Measurements from ENCODE around the gene CRHR1.
"Not testable (repeated sequence)": the region's sequence is repeated elsewhere in the genome, so short reads cannot be mapped to it uniquely, and the experiment has no call there.

The CRHR1 gene

GRCh38 chr17:45847101-45847500 is 63.0 kb downstream of the CRHR1 start:
- DNase-seq = no peak

- DNase-seq = no peak
Observed at GRCh38 chr17:45847747-45848146, 63.6 kb downstream of the CRHR1 start.

GRCh38 chr17:45848405-45848804 is 64.3 kb downstream of the CRHR1 start:
- no peak for DNase-seq

- DNase-seq = no peak
Observed at GRCh38 chr17:45848868-45849535, 64.9 kb downstream of the CRHR1 start.

- DNase-seq = no peak
Observed at GRCh38 chr17:45849536-45849990, 65.4 kb downstream of the CRHR1 start.

- no peak for DNase-seq
Observed at GRCh38 chr17:45850011-45850410, 65.9 kb downstream of the CRHR1 start.

- DNase-seq = no peak
Observed at GRCh38 chr17:45850468-45850867, 66.3 kb downstream of the CRHR1 start.

- no peak for DNase-seq
Observed at GRCh38 chr17:45851022-45851421, 66.9 kb downstream of the CRHR1 start.

- no peak for DNase-seq
Observed at GRCh38 chr17:45851464-45851863, 67.3 kb downstream of the CRHR1 start.

- no peak for DNase-seq
Observed at GRCh38 chr17:45851873-45852272, 67.8 kb downstream of the CRHR1 start.

GRCh38 chr17:45852535-45853297 is 68.6 kb downstream of the CRHR1 start:
- peak; percentile 47 for DNase-seq

GRCh38 chr17:45854209-45854608 is 70.1 kb downstream of the CRHR1 start:
- no peak for DNase-seq

GRCh38 chr17:45855691-45856336 is 71.7 kb downstream of the CRHR1 start:
- DNase-seq = no peak

- no peak for DNase-seq
Observed at GRCh38 chr17:45857977-45858708, 74.0 kb downstream of the CRHR1 start.

GRCh38 chr17:45861165-45861564 is 77.0 kb downstream of the CRHR1 start:
- DNase-seq = no peak

- not testable (repeated sequence) for DNase-seq
Observed at GRCh38 chr17:45862127-45862526, 78.0 kb downstream of the CRHR1 start.

GRCh38 chr17:45863857-45864654 is 79.9 kb downstream of the CRHR1 start:
- no peak for DNase-seq

- DNase-seq = no peak
Observed at GRCh38 chr17:45867171-45867570, 83.1 kb downstream of the CRHR1 start.

GRCh38 chr17:45867702-45868101 is 83.6 kb downstream of the CRHR1 start:
- no peak for DNase-seq

GRCh38 chr17:45868276-45868675 is 84.2 kb downstream of the CRHR1 start:
- DNase-seq = no peak

GRCh38 chr17:45869676-45870341 is 85.7 kb downstream of the CRHR1 start:
- DNase-seq = no peak

All from activated T-cell treated with anti-CD3 and anti-CD28 coated beads for 4 hours (primary cell).